NCI-H2227 treated with DMSO at 0.1 percent for 48 hours (cell line): ENCODE measurements around the gene MTF2.

Source experiments
- DNase-seq: peaks from one replicate; lab custom pipeline; 2025; lab: John Stamatoyannopoulos, UW

Gene MTF2

GRCh38 chr1:93083979-93084378 lies 4.9 kb downstream of the MTF2 start:
- DNase-seq, result no peak

- no peak for DNase-seq
These were observed 8.4 kb downstream of the MTF2 start for GRCh38 chr1:93087532-93087931.

DNA sequence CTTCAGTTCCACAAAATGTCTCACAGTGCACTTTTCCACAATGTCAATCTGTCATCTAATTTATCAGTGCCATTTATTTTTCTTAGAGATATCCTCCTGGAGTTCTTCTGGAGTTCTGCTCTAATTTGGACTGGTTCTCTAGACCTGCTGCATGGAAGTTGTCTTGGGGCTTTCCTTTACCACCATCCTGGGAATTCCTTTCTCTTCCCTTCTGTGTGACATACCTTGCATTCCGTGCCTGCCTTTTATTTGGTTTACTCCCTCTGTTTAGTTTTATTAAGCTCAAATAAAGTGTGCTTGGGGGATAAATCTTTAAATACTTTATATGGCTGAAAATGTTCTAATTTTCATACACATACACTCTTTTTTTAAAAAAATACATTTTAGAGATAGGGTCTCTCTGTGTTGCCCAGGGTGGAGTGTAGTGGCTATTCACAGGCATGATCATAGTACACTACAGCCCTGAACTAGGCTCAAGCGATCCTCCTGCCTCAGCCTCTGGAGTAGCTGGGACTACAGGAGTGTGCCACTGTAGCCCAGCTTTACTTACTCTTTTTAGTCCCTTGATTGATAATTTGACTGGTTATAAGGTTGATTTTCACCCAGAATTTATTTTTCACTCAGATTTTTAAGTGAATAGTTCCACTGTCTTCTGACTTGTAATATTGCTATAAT lies 14.4 kb downstream of the MTF2 start:
- no peak for DNase-seq

DNA sequence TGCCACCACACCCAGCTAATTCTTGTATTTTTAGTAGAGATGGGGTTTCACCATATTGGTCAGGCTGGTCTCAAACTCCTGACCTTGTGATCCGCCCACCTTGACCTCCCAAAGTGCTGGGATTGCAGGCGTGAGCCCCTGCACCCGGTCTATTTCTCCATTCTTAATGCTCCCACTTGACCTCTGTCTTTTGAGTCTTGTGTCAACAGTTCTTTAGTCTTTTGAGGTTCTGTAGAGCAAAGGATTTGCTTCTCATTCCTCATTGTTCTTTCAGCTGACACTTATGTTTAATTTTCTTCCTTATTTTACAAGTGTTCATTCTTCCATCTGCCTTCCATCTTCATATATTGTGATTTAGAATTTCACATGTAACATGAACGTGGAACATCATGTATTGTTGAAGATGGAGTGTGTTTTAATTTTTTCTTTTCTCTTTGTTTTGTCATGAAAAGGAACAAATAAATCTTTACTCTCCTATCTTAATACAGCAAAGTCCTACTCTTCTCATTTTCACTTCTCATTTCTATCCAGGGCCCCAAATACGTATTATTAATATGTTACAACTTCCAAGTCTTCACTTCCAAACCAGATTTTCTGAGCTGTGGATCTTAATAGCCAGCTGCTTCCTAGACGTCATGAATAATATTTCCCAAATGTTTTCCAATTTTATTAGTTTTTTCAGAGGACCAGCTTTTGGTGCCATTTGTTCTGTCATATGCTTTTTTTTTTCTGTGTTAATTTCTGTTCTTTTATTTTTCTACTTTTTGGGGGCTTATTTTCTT lies 16.9 kb downstream of the MTF2 start:
- no peak for DNase-seq

DNA sequence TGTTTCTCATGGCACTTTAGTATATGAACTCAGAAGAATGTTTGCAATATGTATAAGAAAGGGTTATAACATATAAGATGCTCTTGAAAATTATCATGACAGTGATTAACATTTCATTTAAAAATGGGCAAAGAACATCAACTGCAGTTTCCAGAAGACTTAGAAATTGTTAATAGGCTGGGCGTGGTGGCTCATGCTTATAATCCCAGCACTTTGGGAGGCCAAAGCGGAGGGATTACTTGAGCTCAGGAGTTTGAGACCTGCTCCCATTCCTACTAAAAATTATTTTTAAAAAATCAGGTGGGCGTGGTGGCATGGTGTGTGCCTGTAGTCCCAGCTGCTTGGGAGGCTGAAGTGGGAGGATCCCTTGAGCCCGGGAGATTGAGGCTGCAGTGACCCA lies 23.1 kb downstream of the MTF2 start:
- no peak for DNase-seq

DNA sequence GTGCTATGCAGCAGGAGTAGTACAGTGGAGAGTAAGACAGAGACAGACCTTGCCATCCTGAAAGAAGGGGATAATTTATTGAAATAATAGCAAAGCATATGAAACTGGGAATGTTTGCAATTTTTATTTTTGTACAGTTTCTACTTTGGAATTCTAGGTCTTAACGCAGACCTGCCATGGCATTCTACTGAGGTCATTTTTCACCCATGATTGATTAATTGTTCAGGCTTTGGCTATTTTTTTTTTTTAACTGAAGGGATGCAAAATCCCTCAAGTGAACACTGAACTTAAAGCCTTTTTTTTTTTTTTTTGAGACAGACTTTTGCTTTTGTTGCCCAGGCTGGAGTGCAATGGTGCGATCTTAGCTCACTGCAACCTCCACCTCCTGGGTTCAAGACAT lies 27.1 kb downstream of the MTF2 start:
- DNase-seq, result no peak

DNA sequence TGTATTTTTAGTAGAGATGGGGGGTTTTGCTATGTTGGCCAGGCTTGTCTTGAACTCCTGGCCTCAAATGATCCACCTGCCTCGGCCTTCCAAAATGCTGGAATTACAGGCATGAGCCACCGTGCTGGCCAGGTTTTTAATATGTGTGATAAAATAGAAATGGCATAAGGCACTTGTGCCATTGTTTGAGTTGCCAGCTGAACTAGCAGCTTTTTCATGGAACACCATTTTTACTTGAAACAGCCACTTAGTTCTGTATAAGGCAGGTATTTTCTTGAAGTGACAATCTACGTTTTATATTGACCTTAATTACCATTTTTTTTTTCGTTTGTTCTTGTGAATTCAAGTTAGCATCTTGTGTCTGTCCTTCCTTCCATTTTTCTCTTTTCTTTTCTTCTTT lies 28.3 kb downstream of the MTF2 start:
- no peak for DNase-seq

- DNase-seq, result no peak
These were observed 29.3 kb downstream of the MTF2 start for GRCh38 chr1:93108335-93108734.

GRCh38 chr1:93109578-93109977 lies 30.5 kb downstream of the MTF2 start:
- no peak for DNase-seq

DNA sequence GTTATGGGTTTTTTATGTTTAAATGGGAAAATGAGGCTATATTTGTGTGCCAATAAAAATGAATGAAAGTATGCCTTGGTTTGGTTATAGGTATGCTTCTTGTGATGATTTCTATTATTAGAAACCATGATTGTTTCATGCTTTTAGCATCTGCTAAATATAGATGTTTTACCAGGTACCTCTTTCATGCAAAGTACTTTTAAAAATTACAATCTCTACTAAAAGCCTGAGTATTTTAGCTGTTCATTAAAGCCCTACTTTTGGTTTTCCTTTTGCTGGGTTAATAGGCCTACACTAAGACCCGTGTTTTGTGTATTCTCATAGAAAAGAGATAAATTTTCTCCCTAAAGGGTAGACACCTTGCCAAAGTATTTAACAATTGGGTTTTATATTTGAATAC lies 32.0 kb downstream of the MTF2 start:
- DNase-seq, result no peak

- DNase-seq, result no peak
These were observed 32.5 kb downstream of the MTF2 start for GRCh38 chr1:93111561-93111960.

GRCh38 chr1:93113127-93113526 lies 34.0 kb downstream of the MTF2 start:
- DNase-seq, result no peak

GRCh38 chr1:93114391-93114790 lies 35.3 kb downstream of the MTF2 start:
- no peak for DNase-seq

- no peak for DNase-seq
These were observed 41.5 kb downstream of the MTF2 start for GRCh38 chr1:93120614-93121013.

- no peak for DNase-seq
These were observed 44.2 kb downstream of the MTF2 start for GRCh38 chr1:93123201-93123783.

DNA sequence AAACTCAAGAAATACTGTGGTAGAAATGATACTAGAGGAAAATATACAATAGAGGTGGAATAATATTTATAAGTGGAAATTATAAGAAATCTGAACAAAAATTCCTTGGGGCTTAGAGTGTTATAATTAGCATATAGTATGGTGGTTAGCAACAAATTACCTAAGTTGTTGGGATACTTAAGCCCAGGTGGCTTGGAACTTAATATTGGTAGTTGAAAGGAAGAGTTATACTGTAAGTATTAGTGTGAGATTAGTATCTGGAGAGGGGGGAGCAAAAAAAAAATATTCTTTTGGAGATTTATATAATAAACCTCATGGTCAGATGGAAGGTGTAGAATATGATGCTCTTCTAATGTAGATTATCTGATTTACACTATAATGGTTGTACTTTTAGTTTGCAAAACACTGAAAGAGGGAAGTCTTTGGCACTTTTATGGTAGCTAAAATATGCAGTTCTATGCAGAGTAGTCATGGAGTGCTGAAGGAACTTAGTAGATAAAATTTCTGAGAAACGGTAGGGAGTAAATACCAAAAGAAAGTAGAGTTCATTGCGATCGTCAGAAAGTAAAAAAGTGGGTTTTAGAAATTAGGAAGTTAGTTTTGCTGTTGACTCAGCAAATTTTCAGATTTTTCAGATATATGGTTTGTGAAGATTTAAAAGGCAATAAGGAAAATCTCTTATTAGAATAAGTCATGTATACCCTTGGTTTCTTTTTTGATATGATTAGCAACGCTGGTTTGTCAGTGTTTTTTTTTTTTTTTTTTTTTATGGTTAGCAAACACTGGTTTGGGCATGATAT lies 45.7 kb downstream of the MTF2 start:
- DNase-seq, result no peak

- DNase-seq, result no peak
These were observed 50.5 kb downstream of the MTF2 start for GRCh38 chr1:93129507-93130099.

- DNase-seq, result no peak
These were observed 53.6 kb downstream of the MTF2 start for GRCh38 chr1:93132638-93133037.

DNA sequence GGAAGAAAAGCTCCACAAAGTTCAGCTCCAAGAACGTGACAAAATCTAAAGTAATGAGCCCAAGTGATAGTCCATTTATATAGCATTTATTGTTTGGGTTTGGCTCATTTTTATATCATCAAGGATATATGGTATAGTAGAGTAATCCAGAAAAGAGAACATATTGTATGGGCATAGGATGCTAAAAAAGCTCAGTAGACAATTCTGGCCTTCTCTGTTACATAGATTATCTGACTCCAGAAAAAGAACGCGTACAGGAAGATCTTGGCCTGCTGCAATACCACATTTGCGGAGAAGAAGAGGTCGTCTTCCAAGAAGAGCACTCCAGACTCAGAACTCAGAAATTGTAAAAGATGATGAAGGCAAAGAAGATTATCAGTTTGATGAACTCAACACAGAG lies 57.4 kb downstream of the MTF2 start:
- no peak for DNase-seq

GRCh38 chr1:93137604-93138292 lies 58.7 kb downstream of the MTF2 start:
- no peak for DNase-seq

DNA sequence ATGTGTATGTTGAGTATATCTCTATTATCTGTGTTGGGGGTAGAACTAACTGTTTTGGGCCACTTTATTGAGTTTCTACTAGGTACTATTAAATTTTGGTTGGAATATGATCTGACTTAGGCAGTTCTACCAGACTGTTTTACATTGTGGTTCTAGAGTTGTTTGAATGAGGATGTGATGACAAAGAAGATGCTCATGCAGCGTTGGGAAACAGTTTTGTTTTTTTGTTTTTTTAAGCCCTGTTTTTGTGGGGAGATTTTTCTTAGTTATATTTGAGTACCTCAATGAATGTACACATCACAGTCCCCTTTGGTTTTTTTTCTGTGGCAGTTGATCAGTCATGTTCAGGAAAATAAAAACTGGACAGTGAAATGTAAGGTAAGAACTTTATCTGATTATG lies 61.0 kb downstream of the MTF2 start:
- no peak for DNase-seq

DNA sequence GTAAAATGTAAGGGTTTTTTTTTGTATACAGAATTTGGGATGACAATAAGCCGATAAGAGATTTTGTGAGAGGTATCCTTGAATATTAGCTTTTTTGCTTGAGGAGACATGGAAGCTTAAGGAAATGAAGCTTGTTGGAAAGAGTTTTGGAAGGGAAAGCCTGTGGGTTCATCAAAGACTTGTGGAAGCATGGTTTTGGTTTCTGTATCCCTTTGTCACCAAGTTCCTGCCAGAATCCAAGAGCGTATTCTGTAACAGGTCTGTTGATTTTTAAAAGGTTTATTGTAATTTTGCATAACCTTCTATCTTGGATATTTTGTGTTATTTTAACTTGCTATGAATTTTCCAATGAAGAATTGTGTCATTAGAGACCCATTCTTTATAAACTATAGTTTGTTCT lies 63.1 kb downstream of the MTF2 start:
- no peak for DNase-seq
